ENCODE data around the gene EDDM3A.
"Not testable (repeated sequence)": the region's sequence is repeated elsewhere in the genome, so short reads cannot be mapped to it uniquely, and the experiment has no call there.

Gene EDDM3A

GRCh38 chr14:20726531-20726930, 19.2 kb upstream of the EDDM3A start:
- peaks cover 0 to 48% (median 0%) of the 10 kb centered on the region in 10 experiments; a peak in 4 of 20 replicates for H3K4me1 ChIP-seq
- H3K27ac ChIP-seq: peak overlapping the region in 3 of 11 experiments; percentile 3 to 54 (median 32); a peak in 3 of 22 replicates
- TF ChIP-seq Cebpa-rat (IDR thresholded peaks at IDR 0.05): no peak
- no peaks in the 10 kb centered on the region for H4K20me1 ChIP-seq
- no peaks in the 10 kb centered on the region for H3K27me3 ChIP-seq
- H3K36me3 ChIP-seq: no peaks in the 10 kb centered on the region
- peak overlapping the region in 3 of 11 experiments; percentile 3 to 70 (median 54); a peak in 4 of 22 replicates for H3K4me2 ChIP-seq
- H3K9me3 ChIP-seq (replicated peaks in 1 of 11): peaks cover 0 to 18% (median 6%) of the 10 kb centered on the region in 11 experiments; a peak in 8 of 22 replicates
- no peak overlapping the region for H3K9ac ChIP-seq
- no peak overlapping the region for H3K4me3 ChIP-seq

- no peaks in the 10 kb centered on the region for H4K20me1 ChIP-seq
- no peak overlapping the region for H3K4me3 ChIP-seq
- H3K4me1 ChIP-seq: peaks cover 0 to 73% (median 0%) of the 10 kb centered on the region in 10 experiments; a peak in 6 of 20 replicates
- H3K36me3 ChIP-seq: no peaks in the 10 kb centered on the region
- no peaks in the 10 kb centered on the region for H3K27me3 ChIP-seq
- no peaks in the 10 kb centered on the region for H3K9me3 ChIP-seq (replicated peaks in 1 of 11)
- no peak for TF ChIP-seq Cebpa-rat (IDR thresholded peaks at IDR 0.05)
- peak overlapping the region in 2 of 11 experiments; percentile 15 to 53; a peak in 4 of 22 replicates for H3K4me2 ChIP-seq
- no peak overlapping the region for H3K9ac ChIP-seq
- H3K27ac ChIP-seq: no peak overlapping the region
Observed at GRCh38 chr14:20730891-20731290, 14.8 kb upstream of the EDDM3A start.

- Histone ChIP-seq H3K9me3 (replicated peaks in 1 of 11) (no peaks in the 10 kb centered on the region), H3K27me3 (no peaks in the 10 kb centered on the region)
- TF ChIP-seq Cebpa-rat (IDR thresholded peaks at IDR 0.05): no peak
Observed at GRCh38 chr14:20732477-20732876, 13.2 kb upstream of the EDDM3A start.

GRCh38 chr14:20732979-20733635, 12.6 kb upstream of the EDDM3A start:
- no peak for TF ChIP-seq Cebpa-rat (IDR thresholded peaks at IDR 0.05)
- H3K27ac ChIP-seq: no peak overlapping the region
- peak overlapping the region in 3 of 11 experiments; percentile 50 to 79 (median 70); a peak in 6 of 22 replicates for H3K4me2 ChIP-seq
- no peaks in the 10 kb centered on the region for H4K20me1 ChIP-seq
- H3K4me1 ChIP-seq: peaks cover 0 to 52% (median 0%) of the 10 kb centered on the region in 10 experiments; a peak in 6 of 20 replicates
- H3K4me3 ChIP-seq: no peak overlapping the region
- H3K27me3 ChIP-seq: no peaks in the 10 kb centered on the region
- no peak overlapping the region for H3K9ac ChIP-seq
- H3K36me3 ChIP-seq: no peaks in the 10 kb centered on the region
- no peaks in the 10 kb centered on the region for H3K9me3 ChIP-seq (replicated peaks in 1 of 11)

More at GRCh38 chr14:20732477-20732876, 13.2 kb upstream of the EDDM3A start:
- Histone ChIP-seq H4K20me1 (no peaks in the 10 kb centered on the region), H3K36me3 (no peaks in the 10 kb centered on the region), H3K9ac (no peak overlapping the region), H3K4me2 (peak overlapping the region in 3 of 11 experiments; percentile 50 to 79 (median 70); a peak in 5 of 22 replicates), H3K27ac (no peak overlapping the region), H3K4me3 (no peak overlapping the region), H3K4me1 (peaks cover 0 to 57% (median 0%) of the 10 kb centered on the region in 10 experiments; a peak in 6 of 20 replicates)

- Histone ChIP-seq H3K27me3 (no peaks in the 10 kb centered on the region), H3K4me1 (peaks cover 0 to 52% (median 0%) of the 10 kb centered on the region in 10 experiments; a peak in 6 of 20 replicates), H3K27ac (no peak overlapping the region), H3K36me3 (no peaks in the 10 kb centered on the region), H3K4me2 (peak overlapping the region in 3 of 11 experiments; percentile 50 to 79 (median 70); a peak in 6 of 22 replicates), H3K4me3 (no peak overlapping the region), H3K9me3 (replicated peaks in 1 of 11) (no peaks in the 10 kb centered on the region), H3K9ac (no peak overlapping the region), H4K20me1 (no peaks in the 10 kb centered on the region)
- TF ChIP-seq Cebpa-rat (IDR thresholded peaks at IDR 0.05): no peak
Observed at GRCh38 chr14:20733684-20734429, 11.8 kb upstream of the EDDM3A start.

GRCh38 chr14:20734430-20734806, 11.3 kb upstream of the EDDM3A start:
- Histone ChIP-seq H3K4me2 (peak overlapping the region in 2 of 11 experiments; percentile 54 to 70; a peak in 4 of 22 replicates), H3K4me1 (peaks cover 0 to 52% (median 0%) of the 10 kb centered on the region in 10 experiments; a peak in 6 of 20 replicates), H3K27ac (no peak overlapping the region), H4K20me1 (no peaks in the 10 kb centered on the region), H3K4me3 (no peak overlapping the region), H3K9me3 (replicated peaks in 1 of 11) (no peaks in the 10 kb centered on the region), H3K36me3 (no peaks in the 10 kb centered on the region), H3K9ac (no peak overlapping the region), H3K27me3 (no peaks in the 10 kb centered on the region)
- TF ChIP-seq Cebpa-rat (IDR thresholded peaks at IDR 0.05): no peak

- not testable (repeated sequence) for H3K36me3 ChIP-seq; H3K4me3 ChIP-seq; H3K27ac ChIP-seq; H3K9ac ChIP-seq; H3K4me2 ChIP-seq; H3K9me3 ChIP-seq (replicated peaks in 1 of 11); H3K27me3 ChIP-seq; H4K20me1 ChIP-seq
- peaks cover 0 to 17% (median 0%) of the 10 kb centered on the region in 10 experiments; a peak in 6 of 20 replicates for H3K4me1 ChIP-seq
Observed at GRCh38 chr14:20738292-20738691, 7.4 kb upstream of the EDDM3A start.

- Histone ChIP-seq H3K4me1 (peaks cover 0 to 18% (median 0%) of the 10 kb centered on the region in 10 experiments; a peak in 4 of 20 replicates), H3K4me3 (no peak overlapping the region), H3K9me3 (replicated peaks in 1 of 11) (no peaks in the 10 kb centered on the region), H4K20me1 (no peaks in the 10 kb centered on the region), H3K4me2 (no peak overlapping the region), H3K27ac (no peak overlapping the region), H3K9ac (no peak overlapping the region), H3K27me3 (no peaks in the 10 kb centered on the region), H3K36me3 (no peaks in the 10 kb centered on the region)
- no peak for TF ChIP-seq Cebpa-rat (IDR thresholded peaks at IDR 0.05)
Observed at GRCh38 chr14:20742132-20742531, 3.6 kb upstream of the EDDM3A start.

GRCh38 chr14:20743556-20743955, 2.1 kb upstream of the EDDM3A start:
- Histone ChIP-seq H3K27me3 (no peaks in the 10 kb centered on the region), H3K9ac (no peak overlapping the region), H3K9me3 (replicated peaks in 1 of 11) (no peaks in the 10 kb centered on the region), H3K27ac (no peak overlapping the region), H4K20me1 (no peaks in the 10 kb centered on the region), H3K36me3 (no peaks in the 10 kb centered on the region), H3K4me2 (no peak overlapping the region), H3K4me3 (no peak overlapping the region), H3K4me1 (peaks cover 0 to 22% (median 0%) of the 10 kb centered on the region in 10 experiments; a peak in 4 of 20 replicates)
- no peak for TF ChIP-seq Cebpa-rat (IDR thresholded peaks at IDR 0.05)

Data from BLaER1 treated with 17β-estradiol and CSF1 and Interleukin-3, amounts not matched to agents 10 nM and 100 nM (cell line).